SK-N-SH treated with all-trans-retinoic acid at 6 μM for 48 hours (cell line): ENCODE measurements around the gene C18orf63.

Source experiments
- ATAC-seq: fragments of 200-7000 bp; cut with Tn5 transposase; 3 replicates; pipeline ENCODE4 v1.9.1; 2020; ENCODE audit warnings: mild to moderate bottlenecking, moderate library complexity
- BACH2 ChIP-seq: fragments of 250-450 bp; sonication (Bioruptor Pico); IDR thresholded peaks from 2 replicates; pipeline ENCODE4 v1.9.0; 2021; ENCODE audit warnings: mild to moderate bottlenecking, borderline replicate concordance
- CREB5 ChIP-seq: fragments of 250-450 bp; sonication (Bioruptor Pico); IDR thresholded peaks from 2 replicates; pipeline ENCODE4 v1.5.1; 2020; ENCODE audit warnings: low read depth, mild to moderate bottlenecking, moderate library complexity
- CSDC2 ChIP-seq: fragments of 250-450 bp; sonication (Bioruptor Pico); IDR thresholded peaks from 2 replicates; pipeline ENCODE4 v1.5.0; 2020; ENCODE audit warnings: mild to moderate bottlenecking, moderate library complexity
- CSRNP3 ChIP-seq: fragments of 250-450 bp; sonication (Bioruptor Pico); IDR thresholded peaks from 2 replicates; pipeline ENCODE4 v1.5.1; 2021; ENCODE audit warnings: mild to moderate bottlenecking, moderate library complexity
- ESRRG ChIP-seq: fragments of 250-450 bp; sonication (Bioruptor Pico); IDR thresholded peaks from 2 replicates; pipeline ENCODE4 v1.6.1; 2021; ENCODE audit warnings: mild to moderate bottlenecking
- GLIS3 ChIP-seq: fragments of 250-450 bp; sonication (Bioruptor Pico); IDR thresholded peaks from 2 replicates; pipeline ENCODE4 v1.5.0; 2020; ENCODE audit warnings: mild to moderate bottlenecking, moderate library complexity
- OSR1 ChIP-seq: fragments of 250-450 bp; sonication (Bioruptor Pico); IDR thresholded peaks from 2 replicates; pipeline ENCODE4 v1.8.0; 2022; ENCODE audit warnings: moderate library complexity, mild to moderate bottlenecking, inconsistent platforms
- PATZ1 ChIP-seq: fragments of 250-450 bp; sonication (Bioruptor Pico); IDR thresholded peaks from 2 replicates; pipeline ENCODE4 v1.8.0; 2020; ENCODE audit warnings: mild to moderate bottlenecking, moderate library complexity, borderline replicate concordance
- POU6F1 ChIP-seq: fragments of 250-450 bp; sonication (Bioruptor Pico); IDR thresholded peaks from 2 replicates; pipeline ENCODE4 v1.8.0; 2021; ENCODE audit warnings: low read depth, mild to moderate bottlenecking, moderate library complexity, borderline replicate concordance
- PPARA ChIP-seq: fragments of 250-450 bp; sonication (Bioruptor Pico); IDR thresholded peaks from 2 replicates; pipeline ENCODE4 v1.5.0; 2020; ENCODE audit warnings: mild to moderate bottlenecking, borderline replicate concordance
- RARB ChIP-seq: fragments of 250-450 bp; sonication (Bioruptor Pico); IDR thresholded peaks from 2 replicates; pipeline ENCODE4 v1.8.0; 2021; ENCODE audit warnings: mild to moderate bottlenecking, moderate library complexity
- SNAI2 ChIP-seq: fragments of 250-450 bp; sonication (Bioruptor Pico); IDR thresholded peaks from 2 replicates; pipeline ENCODE4 v1.5.0; 2020; ENCODE audit warnings: mild to moderate bottlenecking, moderate library complexity
- TOX ChIP-seq: fragments of 250-450 bp; sonication (Bioruptor Pico); IDR thresholded peaks from 2 replicates; pipeline ENCODE4 v1.8.0; 2021; ENCODE audit warnings: mild to moderate bottlenecking, moderate library complexity, borderline replicate concordance
- ZC3H10 ChIP-seq: fragments of 250-450 bp; sonication (Bioruptor Pico); IDR thresholded peaks from 2 replicates; pipeline ENCODE4 v1.5.1; 2021; ENCODE audit warnings: mild to moderate bottlenecking, moderate library complexity
- ZFP3 ChIP-seq: fragments of 250-450 bp; sonication (Bioruptor Pico); IDR thresholded peaks from 2 replicates; pipeline ENCODE4 v1.5.0; 2020; ENCODE audit warnings: mild to moderate bottlenecking, moderate library complexity
- ZFP30 ChIP-seq: fragments of 450-650 bp; formaldehyde crosslinking; IDR thresholded peaks from 2 replicates; pipeline ENCODE4 v1.5.0; 2022; ENCODE audit warnings: mild to moderate bottlenecking, moderate library complexity
- ZNF565 ChIP-seq: fragments of 450-650 bp; formaldehyde crosslinking; conservative IDR thresholded peaks from 2 replicates; pipeline ENCODE4 v1.5.0; 2020; ENCODE audit warnings: low read depth, mild to moderate bottlenecking, moderate library complexity
- ZNF70 ChIP-seq: fragments of 450-650 bp; formaldehyde crosslinking; IDR thresholded peaks from 2 replicates; pipeline ENCODE4 v1.5.0; 2020; ENCODE audit warnings: mild to moderate bottlenecking, moderate library complexity
- ZNF8 ChIP-seq: fragments of 450-650 bp; formaldehyde crosslinking; IDR thresholded peaks from 2 replicates; pipeline ENCODE4 v1.5.0; 2020; ENCODE audit warnings: mild to moderate bottlenecking, moderate library complexity
- TF ChIP-seq, protein P1 (sequence below): fragments of 250-450 bp; sonication (Bioruptor Pico); IDR thresholded peaks from 2 replicates; pipeline ENCODE4 v1.5.0; 2020; ENCODE audit warnings: mild to moderate bottlenecking, moderate library complexity

C18orf63 gene

GRCh38 chr18:74282755-74283554, 32.7 kb upstream of the C18orf63 start:
- TF ChIP-seq CREB5 (CRISPR knock-in tag) (no peak), OSR1 (CRISPR knock-in tag) (no peak), ZNF565 (CRISPR knock-in tag) (no peak), RARB (CRISPR knock-in tag) (no peak), ZC3H10 (CRISPR knock-in tag) (no peak), ZNF8 (no peak), ZNF70 (CRISPR knock-in tag) (no peak)
- no peak for ATAC-seq

- TF ChIP-seq TOX (CRISPR knock-in tag) (no peak), PPARA (CRISPR knock-in tag) (no peak), POU6F1 (CRISPR knock-in tag) (no peak), ZNF565 (CRISPR knock-in tag) (no peak), CSDC2 (CRISPR knock-in tag) (no peak), ZFP30 (no peak), GLIS3 (CRISPR knock-in tag) (no peak), ZC3H10 (CRISPR knock-in tag) (no peak), ZFP3 (CRISPR knock-in tag) (no peak), BACH2 (CRISPR knock-in tag) (no peak), PATZ1 (CRISPR knock-in tag) (no peak), ZNF70 (CRISPR knock-in tag) (no peak), CSRNP3 (CRISPR knock-in tag) (no peak), ESRRG (CRISPR knock-in tag) (no peak), ZNF8 (no peak), SNAI2 (CRISPR knock-in tag) (no peak), CREB5 (CRISPR knock-in tag) (no peak)
- TF ChIP-seq, protein P1, sequence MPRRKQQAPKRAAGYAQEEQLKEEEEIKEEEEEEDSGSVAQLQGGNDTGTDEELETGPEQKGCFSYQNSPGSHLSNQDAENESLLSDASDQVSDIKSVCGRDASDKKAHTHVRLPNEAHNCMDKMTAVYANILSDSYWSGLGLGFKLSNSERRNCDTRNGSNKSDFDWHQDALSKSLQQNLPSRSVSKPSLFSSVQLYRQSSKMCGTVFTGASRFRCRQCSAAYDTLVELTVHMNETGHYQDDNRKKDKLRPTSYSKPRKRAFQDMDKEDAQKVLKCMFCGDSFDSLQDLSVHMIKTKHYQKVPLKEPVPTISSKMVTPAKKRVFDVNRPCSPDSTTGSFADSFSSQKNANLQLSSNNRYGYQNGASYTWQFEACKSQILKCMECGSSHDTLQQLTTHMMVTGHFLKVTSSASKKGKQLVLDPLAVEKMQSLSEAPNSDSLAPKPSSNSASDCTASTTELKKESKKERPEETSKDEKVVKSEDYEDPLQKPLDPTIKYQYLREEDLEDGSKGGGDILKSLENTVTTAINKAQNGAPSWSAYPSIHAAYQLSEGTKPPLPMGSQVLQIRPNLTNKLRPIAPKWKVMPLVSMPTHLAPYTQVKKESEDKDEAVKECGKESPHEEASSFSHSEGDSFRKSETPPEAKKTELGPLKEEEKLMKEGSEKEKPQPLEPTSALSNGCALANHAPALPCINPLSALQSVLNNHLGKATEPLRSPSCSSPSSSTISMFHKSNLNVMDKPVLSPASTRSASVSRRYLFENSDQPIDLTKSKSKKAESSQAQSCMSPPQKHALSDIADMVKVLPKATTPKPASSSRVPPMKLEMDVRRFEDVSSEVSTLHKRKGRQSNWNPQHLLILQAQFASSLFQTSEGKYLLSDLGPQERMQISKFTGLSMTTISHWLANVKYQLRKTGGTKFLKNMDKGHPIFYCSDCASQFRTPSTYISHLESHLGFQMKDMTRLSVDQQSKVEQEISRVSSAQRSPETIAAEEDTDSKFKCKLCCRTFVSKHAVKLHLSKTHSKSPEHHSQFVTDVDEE (CRISPR knock-in tag), result no peak
- no peak for ATAC-seq
These were observed 32.0 kb upstream of the C18orf63 start for GRCh38 chr18:74283646-74284045.
